Measurements from ENCODE around the gene HLF. TPM values are rescaled to one million over a fixed set of nuclear protein-coding genes. Genes with fewer than 3 reads are reported as not detected.

HLF gene
- total and polyA plus RNA-seq, 10 of the 15 experiments (the other 5 are each of a cell fraction or from before 2014, with no cell fraction given): 0.01 to 0.33 (median 0.20) TPM; not detected in 3

DNA sequence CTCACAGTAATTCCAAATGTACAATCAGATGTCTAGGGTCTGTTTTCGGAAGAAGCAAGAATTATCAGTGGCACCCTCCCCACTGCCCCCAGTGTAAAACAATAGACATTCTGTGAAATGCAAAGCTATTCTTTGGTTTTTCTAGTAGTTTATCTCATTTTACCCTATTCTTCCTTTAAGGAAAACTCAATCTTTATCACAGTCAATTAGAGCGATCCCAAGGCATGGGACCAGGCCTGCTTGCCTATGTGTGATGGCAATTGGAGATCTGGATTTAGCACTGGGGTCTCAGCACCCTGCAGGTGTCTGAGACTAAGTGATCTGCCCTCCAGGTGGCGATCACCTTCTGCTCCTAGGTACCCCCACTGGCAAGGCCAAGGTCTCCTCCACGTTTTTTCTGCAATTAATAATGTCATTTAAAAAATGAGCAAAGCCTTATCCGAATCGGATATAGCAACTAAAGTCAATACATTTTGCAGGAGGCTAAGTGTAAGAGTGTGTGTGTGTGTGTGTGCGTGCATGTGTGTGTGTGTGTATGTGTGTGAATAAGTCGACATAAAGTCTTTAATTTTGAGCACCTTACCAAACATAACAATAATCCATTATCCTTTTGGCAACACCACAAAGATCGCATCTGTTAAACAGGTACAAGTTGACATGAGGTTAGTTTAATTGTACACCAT lies 59.7 kb downstream of the HLF start:
- ChIA-PET CTCF (interaction anchor here (1.1 kb wide), 1 partner anchor 24 kb away, joined by 4 read pairs; no protein-coding TSS in a partner anchor), POLR2A (no interaction called here), SMC1A (ENCODE audit: uncharacterized antibody, unreplicated experiment) (no interaction called here), RAD21 (ENCODE audit: unreplicated experiment) (no interaction called here)
- no peaks in the 10 kb centered on the region for H3K9me3 ChIP-seq (replicated peaks; ENCODE audit: control insufficient read depth, insufficient read depth, low read length)
- H4K20me1 ChIP-seq (ENCODE audit: control insufficient read depth, insufficient read depth): no peaks in the 10 kb centered on the region
- in situ Hi-C loops (cut with MboI): no loop called here
- intact Hi-C loops (cut with micrococcal nuclease; ENCODE audit: unreplicated experiment): no loop called here
- no peak overlapping the region for H3K4me3 ChIP-seq
- 49% methylated on average over 9 of the region's 9 CpGs for WGBS (ENCODE audit: insufficient coverage, insufficient replicate concordance, low lambda C conversion rate, missing lambda C conversion rate)
- H3K36me3 ChIP-seq (ENCODE audit: control insufficient read depth in 2 of 2, insufficient read depth in 2 of 2, low read length in 1 of 2): no peaks in the 10 kb centered on the region
- BruUV-seq (replicated peaks): no TSS peak
- ATAC-seq (no peak), FAIRE-seq (no peak), DNase-seq (ENCODE audit: low read depth, low spot score) (no peak)
- H3K27ac ChIP-seq (ENCODE audit: control insufficient read depth, insufficient read depth): no peak overlapping the region
- no peak for TF ChIP-seq CBX3 (IDR thresholded peaks at IDR 0.05; ENCODE audit: borderline replicate concordance, low read depth)
- TF ChIP-seq CTCF (IDR thresholded peaks at IDR 0.05 in 2 of 3, conservative IDR thresholded peaks at IDR 0.05 in 1 of 3; ENCODE audit: control insufficient read depth in 2 of 3, extremely low read depth in 1 of 3, insufficient read depth in 1 of 3, low read depth in 3 of 3, low read length in 3 of 3): no peak
- no peak for TF ChIP-seq KAT2A (conservative IDR thresholded peaks at IDR 0.05; ENCODE audit: control insufficient read depth, low read depth, low read length)
- TF ChIP-seq GABPA (IDR thresholded peaks at IDR 0.05; ENCODE audit: low read depth): no peak
- TF ChIP-seq YY1 (IDR thresholded peaks at IDR 0.05; ENCODE audit: low read depth, low read length): no peak
- no peak for TF ChIP-seq EZH2 (IDR thresholded peaks at IDR 0.05; ENCODE audit: borderline replicate concordance, control insufficient read depth, low read depth, low read length)
- no peak for TF ChIP-seq POLR2AphosphoS2 (IDR thresholded peaks at IDR 0.05; ENCODE audit: low read depth, low read length)
- H3K9ac ChIP-seq (ENCODE audit: control insufficient read depth, insufficient read depth, low read length): no peak overlapping the region
- H3K27me3 ChIP-seq (replicated peaks in 1 of 2; ENCODE audit: control insufficient read depth in 2 of 2, insufficient read depth in 2 of 2, low read length in 1 of 2): no peaks in the 10 kb centered on the region
- H3K4me1 ChIP-seq (ENCODE audit: control insufficient read depth, insufficient read depth, low read length): no peaks in the 10 kb centered on the region
- no peaks in the 10 kb centered on the region for H3K79me2 ChIP-seq (ENCODE audit: control insufficient read depth, insufficient read depth, low read length)
- H3K4me2 ChIP-seq (ENCODE audit: control insufficient read depth, insufficient read depth): no peak overlapping the region
- H2AFZ ChIP-seq (ENCODE audit: control insufficient read depth, low read depth, low read length): no peak overlapping the region

Data from GM12878 (cell line).